DLD1 (cell line): ENCODE results near the gene SPG7.

Source experiments
- in situ Hi-C: cut with HindIII; loops from 2 replicates; pipeline ENCODE4 v1.10.0; 2017; ENCODE audit warnings: low sequenced_read_pairs

The SPG7 gene

GRCh38 chr16:89545044-89545830 lies 37.0 kb downstream of the SPG7 start:
- in situ Hi-C loops = no loop called here

GRCh38 chr16:89545831-89546574 lies 37.8 kb downstream of the SPG7 start:
- in situ Hi-C loops = no loop called here

GRCh38 chr16:89546781-89547180 lies 38.6 kb downstream of the SPG7 start:
- in situ Hi-C loops = no loop called here

- in situ Hi-C loops = no loop called here
These were observed 39.1 kb downstream of the SPG7 start for GRCh38 chr16:89547291-89547690.

GRCh38 chr16:89547860-89548259 lies 39.7 kb downstream of the SPG7 start:
- in situ Hi-C loops = no loop called here

- in situ Hi-C loops = no loop called here
These were observed 40.3 kb downstream of the SPG7 start for GRCh38 chr16:89548344-89549006.

- in situ Hi-C loops = no loop called here
These were observed 41.0 kb downstream of the SPG7 start for GRCh38 chr16:89549007-89549700.

GRCh38 chr16:89550421-89551007 lies 42.3 kb downstream of the SPG7 start:
- in situ Hi-C loops = no loop called here

GRCh38 chr16:89552329-89552728 lies 44.1 kb downstream of the SPG7 start:
- in situ Hi-C loops = no loop called here

GRCh38 chr16:89552913-89553312 lies 44.7 kb downstream of the SPG7 start:
- in situ Hi-C loops = no loop called here

- in situ Hi-C loops = no loop called here
These were observed 45.5 kb downstream of the SPG7 start for GRCh38 chr16:89553733-89554132.

- in situ Hi-C loops = no loop called here
These were observed 46.1 kb downstream of the SPG7 start for GRCh38 chr16:89554343-89554742.

- in situ Hi-C loops = no loop called here
These were observed 47.1 kb downstream of the SPG7 start for GRCh38 chr16:89555265-89555664.

GRCh38 chr16:89555780-89556179 lies 47.6 kb downstream of the SPG7 start:
- in situ Hi-C loops = no loop called here

- in situ Hi-C loops = no loop called here
These were observed 48.8 kb downstream of the SPG7 start for GRCh38 chr16:89556750-89557689.

GRCh38 chr16:89557690-89558490 lies 49.7 kb downstream of the SPG7 start:
- in situ Hi-C loops = no loop called here

GRCh38 chr16:89560378-89561141 lies 52.4 kb downstream of the SPG7 start, which contains the start of gene RPL13:
TSS of gene RPL13 (plus strand) at chr16:89560682. CDS start at chr16:89560960, 278 bp downstream.
- in situ Hi-C loops = no loop called here
